ENCODE data around the gene ADCY3.
A peak's percentile ranks its signal among the peaks of the same experiment; 100 is the strongest.

Gene ADCY3
- 91.5 to 278 (median 178) reads per million in 17 experiments for total RNA-seq

DNA sequence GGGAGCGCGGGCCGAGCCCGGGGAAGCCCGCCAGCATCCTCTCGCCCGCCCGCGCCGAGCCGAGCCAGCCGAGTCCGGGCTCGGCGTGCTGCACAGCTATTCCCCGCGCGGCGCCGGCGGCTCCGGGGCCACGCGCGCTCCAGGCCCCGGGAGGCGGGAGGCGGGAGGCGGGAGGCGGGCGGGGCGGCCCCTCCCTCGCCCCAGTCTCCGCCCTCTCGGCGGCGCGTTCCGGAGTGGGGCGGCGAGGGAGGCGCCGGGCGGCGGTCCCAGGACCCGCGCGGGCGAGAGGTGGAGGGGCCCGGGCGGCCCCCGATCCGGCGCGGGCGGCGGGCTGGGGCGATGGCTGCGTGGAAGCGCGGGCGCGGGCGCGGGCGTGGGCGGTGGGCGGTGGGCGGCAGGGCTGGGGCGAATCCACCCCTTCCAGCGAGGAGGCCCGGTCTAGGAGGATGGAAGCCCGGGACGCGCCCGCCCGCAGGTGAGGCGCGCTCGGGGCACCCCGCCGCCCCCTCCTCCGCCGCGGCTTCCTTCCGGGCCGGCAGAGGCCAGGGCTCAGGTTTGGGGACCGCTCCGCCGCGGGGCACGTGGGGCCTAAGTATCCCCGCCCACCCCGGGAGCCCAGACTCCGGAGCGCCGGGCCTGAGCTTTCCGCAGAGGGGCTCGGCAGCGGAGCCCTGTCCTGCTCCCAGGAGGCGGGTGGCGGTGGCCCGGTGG is at the start of gene ADCY3:
ADCY3 (minus strand) TSS at position 140 of the 711 bp plus-strand sequence. CDS start 1,250 bp downstream, outside the sequence.
- DNase-seq = peak; percentile 56 to 79 (median 67)

DNA sequence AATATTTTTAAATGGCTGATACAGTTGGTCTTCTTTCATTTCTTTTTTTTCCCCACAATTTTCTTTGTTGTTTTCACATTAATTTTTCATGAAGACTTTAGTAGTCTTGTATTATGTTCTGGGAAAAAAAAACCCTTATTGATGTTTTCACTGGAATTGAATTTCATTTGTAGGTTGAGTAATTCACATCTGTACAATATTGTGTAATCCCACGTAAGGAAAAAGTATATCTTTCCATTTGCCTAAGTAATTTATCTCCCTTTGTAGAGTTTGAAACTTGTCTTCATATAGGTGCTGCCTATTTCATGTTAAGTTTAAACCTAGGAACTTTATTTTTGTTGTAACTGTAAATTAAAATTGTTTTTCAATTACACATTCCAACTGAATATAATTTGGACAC is 49.7 kb upstream of the ADCY3 start:
- DNase-seq = no peak

DNA sequence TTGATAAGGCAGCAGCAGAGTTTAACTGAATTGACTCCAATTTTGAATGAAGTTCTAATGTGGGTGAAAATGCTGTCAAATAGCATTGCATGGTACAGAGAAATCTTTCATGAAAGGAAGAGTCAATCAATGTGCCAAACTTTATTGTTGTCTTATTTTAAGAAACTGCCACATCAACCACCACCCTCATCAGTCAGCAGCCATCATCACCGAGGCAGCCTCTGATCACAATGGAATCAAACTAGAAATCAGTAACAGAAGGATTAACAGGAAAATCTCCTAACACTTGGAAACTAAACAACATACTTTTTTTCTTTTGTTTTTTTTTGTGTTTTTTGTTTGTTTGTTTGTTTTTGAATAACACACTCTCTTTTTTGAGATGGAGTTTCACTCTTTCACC is 41.9 kb upstream of the ADCY3 start:
- no peak for DNase-seq

DNA sequence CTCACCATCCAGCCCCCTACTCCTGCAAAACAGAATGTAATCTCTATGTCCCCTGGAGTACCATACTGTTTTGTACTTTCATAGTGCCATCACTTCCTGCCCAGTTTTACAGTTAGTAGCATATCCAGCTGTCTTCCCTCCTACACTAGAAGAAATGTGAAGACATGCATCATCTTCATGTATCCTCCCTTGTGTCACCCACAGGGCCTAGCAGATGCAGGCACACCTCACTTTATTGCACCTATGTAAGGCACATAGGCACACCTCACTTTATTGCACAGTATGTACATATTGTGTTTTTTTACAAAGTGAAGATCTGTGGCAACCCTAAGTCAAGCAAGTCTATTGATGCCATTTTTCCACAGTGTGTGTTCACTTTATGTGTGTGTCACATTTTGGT is 39.7 kb upstream of the ADCY3 start:
- DNase-seq = no peak

DNA sequence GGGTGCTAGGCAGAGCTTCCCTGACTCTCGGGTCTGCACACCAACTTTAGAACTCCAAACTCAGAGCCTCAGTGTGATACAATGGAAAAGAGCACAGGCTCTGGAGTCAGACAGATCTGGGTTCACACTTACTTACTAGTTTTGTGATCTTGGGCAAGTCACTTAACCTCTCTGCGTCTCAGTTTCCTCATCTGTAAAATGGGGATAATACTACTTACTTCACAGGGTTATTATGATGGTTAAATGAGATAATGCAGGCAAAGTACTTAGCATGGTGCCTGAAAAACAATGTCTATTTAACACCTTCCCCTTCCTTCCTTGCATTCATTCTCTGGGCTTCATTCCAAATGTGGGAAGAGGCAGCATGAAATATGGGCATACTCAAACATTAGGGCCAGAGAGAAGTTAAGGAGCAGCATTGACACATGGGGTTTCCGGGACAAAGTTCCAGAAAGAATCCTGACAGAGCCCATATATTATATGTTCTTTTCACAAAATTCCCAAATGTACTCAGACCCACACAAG is 38.4 kb upstream of the ADCY3 start:
- no peak for DNase-seq

DNA sequence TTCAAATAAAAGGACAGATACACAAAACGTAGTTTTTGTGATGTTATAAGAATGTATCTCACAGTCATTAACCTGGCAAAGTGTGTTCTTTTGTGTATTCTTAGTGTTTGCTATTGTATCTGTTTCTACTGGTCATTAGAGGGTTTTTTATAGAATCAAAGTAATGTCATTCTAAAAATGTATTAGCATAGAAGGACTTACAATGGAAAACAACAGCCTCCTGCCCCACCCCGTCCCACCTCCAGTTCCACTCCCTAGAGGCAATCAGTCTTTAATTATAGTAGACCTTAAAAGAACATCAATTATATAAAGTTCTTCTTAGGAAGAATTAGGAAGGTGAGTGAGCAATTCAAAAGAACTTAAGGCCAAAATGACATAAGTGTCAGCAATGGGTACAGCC is 37.9 kb upstream of the ADCY3 start:
- no peak for DNase-seq

DNA sequence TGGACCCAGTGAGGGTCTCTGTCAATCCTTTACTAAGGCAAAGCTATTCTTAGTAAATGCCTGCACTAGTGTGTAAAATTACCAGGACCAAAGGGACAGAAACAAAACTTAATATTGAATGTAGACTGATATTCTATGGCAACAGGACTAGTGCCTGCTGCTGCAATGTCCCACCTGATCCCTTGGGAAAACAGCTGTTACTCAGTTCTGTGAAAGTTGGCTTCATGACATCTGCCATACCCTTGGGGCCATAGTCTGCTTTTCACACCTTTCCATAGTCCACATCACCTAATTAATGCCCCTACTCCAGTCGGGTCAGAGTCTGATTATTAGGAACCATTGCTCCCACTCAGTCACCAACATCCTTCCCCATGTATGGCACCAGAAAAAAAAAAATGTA is 37.2 kb upstream of the ADCY3 start:
- DNase-seq = no peak

DNA sequence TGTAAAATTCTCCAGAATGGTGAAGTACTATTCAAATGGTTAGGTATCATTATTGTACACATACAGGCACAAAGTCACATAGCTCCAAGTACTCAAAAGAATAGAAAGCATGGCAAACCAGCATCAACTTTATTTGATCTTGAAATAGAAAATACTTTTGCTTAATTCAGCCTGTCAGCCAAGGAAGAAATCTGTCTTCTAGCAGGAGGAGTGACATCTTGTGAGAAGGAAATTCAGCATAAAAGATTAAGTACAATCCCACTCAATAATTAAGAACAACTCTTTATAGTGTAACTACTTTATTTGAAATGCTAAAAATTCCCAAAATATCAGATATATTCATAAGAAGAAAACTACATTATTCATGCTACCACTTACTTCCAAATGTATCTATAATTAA is 35.9 kb upstream of the ADCY3 start:
- no peak for DNase-seq

DNA sequence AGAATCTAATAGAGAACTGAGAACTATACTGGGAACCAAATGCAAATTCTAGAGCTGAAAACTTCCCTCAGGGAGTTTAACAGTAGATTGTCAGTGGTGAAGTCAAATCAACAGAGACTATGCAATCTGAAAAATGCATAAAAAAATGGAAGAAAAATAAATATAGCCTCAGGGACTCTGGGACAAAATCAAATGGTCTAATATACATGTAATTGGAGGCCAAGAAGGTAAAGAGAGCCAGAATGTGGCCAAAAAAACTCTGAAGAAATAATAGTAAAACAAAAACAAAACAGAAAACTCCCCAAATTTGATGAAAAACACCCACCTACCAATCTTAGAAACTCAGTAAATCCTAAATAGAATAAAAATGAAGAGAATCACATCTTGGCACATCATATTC is 35.2 kb upstream of the ADCY3 start:
- DNase-seq = no peak

DNA sequence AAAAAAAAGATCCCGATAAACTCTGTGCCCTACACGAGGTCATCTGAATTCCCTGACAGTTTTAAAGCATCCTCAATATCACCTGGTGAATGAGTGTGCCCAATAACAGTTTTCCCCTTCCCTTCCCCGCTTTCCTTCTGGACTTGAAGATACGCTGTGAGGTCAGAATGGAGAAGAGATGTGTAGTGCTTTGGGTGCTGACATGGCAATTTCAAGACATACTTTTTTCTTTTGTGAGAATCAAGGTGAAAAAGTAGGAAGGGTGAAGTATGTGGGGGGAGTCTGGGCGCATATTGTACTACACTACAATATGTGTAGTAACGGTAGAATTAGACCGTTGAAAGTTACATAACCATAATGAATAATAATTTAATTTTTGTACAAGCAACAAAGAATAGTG is 30.1 kb upstream of the ADCY3 start:
- DNase-seq = no peak

DNA sequence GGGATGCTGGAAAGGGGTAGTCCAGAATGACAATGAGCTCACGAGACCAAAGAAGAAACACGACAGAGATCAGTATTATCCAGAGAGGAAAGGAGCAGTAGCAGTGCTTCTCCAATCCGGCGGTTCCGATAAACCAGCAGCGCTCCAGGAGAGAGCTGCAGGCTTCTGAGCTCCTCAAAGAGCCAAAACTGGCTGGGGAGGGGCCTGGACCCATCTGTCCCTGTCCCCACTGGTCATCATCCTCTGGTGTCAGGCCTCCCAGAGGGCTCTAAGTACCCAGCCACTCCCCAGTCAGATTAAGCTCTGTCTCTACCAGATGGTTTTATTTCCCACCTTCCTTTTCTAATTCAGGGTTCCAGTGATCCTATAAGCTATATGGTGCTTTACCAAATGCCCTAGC is 28.5 kb upstream of the ADCY3 start:
- no peak for DNase-seq

DNA sequence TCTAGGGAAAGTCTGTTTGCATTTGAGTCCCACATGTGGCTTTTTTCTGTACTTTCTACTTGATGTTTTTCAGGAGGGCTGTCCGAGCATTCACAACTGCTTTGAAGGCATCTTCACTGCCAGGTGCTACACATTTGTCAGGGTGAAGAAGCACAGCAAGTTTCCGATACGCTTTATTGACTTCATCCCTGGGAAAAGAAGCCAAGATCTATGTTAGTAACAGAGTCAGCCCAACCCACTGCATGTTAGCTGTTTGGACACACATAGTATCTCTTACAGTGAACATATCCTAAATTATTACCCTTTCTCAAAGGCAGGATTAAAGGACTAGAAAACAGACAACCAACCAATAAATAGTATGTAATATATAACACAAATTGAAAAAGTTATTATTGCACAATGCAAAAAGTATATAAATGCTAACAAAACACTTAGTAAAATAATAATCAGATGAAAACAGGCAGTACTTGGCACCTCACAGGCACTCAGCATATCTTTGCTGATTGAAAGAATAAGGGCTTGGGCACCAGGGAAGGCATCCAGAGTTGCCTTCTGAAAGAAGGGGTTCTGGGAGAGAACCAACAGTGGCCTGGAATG is 27.6 kb upstream of the ADCY3 start:
- DNase-seq = no peak

DNA sequence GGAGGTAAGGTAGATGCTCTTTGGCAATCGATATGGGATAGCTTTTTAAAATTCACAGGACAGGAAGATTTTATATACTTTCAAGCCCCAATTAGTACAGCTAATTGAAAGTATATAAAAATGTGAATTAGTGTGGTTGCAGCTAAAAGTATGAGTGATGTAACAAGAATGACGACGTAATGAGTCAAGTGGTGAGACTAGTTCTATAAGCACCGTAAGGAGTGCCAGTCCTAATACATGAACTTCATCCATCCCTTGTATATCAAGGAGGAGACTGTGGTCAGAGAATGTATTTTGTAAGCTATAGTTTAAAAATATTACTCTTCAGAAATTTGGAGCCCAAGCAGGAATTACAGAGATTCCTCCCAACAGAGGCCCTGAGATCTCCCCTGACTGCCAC is 25.9 kb upstream of the ADCY3 start:
- no peak for DNase-seq

DNA sequence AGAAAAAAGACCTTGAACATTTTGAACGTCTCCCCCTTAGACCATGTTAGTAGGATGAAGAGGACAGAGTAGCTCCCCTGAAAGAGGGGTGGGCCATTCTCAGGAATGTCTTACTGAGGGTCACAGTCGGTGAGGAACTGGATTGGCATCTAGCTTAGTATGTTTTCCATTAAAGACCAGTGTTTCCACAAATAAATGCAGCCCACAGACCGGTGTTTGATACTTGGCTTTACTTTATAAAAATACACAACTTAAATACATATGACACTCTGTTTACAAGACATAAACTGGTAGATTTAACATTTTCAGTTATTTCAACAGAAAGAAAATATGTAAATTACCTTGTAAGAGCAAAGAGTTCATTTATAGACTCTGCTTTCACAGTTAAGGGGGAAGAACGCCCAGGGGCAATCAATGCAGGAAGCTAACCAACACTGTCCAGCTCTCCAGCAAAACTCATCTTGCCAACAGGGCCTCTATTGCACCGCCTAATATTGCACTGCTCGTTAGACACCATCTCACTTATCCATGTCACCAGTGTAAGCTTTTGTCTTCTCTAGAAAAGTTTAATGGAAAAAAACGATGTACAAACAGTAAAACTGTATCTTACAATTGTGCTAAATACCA is 23.5 kb upstream of the ADCY3 start:
- no peak for DNase-seq

DNA sequence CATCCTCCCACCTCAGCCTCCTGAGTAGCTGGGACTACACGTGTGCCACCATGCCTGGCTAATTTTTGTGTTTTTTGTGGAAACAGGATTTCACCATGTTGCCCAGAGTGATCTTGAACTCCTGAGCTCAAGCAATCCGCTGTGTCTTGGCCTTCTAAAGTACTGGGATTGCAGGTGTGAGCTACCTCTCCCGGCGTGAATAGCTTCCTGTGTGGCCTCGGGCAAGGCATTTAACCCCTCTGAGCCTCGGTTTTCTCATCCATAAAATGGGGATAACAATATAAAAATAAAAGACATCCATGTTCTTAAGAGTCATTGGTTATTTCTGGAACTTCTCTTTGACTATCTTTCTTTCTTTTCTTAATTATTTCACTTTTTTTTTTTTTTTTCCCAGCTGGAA is 19.3 kb upstream of the ADCY3 start:
- DNase-seq = no peak

DNA sequence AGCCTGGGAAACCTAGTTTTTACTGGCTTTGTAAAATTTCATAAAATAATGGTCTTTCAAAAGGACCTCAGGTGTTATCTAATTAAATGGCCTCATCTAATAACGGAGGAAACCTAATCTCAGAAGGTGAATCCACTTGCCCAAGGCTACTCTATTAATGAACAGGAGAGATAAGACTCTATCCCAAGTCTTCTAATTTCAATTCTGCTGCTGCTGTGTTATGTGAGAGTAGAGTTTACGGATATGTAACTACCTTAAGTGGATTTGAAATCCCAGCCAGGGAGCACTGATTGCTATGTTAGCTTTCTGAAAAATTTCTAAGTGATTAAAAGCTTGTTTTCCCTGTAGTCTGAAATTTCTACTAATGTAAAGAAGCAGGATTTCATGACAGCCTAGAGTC is 17.2 kb upstream of the ADCY3 start:
- no peak for DNase-seq

DNA sequence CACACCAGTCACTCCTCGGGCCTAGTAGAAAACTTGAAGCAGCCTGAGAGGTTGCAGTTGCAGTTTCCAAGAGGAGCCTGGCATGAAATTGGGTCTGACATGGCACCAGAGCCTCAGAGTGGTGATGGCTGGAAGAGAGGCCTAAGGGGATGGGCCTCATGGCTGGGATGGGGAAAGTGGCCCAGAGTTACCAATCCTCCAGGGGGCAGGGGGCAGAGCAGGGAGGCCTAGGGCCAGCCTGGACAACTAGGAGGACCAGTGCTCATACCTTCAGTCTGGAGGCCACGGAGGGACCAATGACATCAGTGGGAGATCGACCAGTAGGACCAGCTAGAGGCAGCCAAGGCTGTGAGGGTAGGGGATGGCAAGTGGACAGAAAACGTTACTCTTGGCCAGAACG is 15.1 kb upstream of the ADCY3 start:
- DNase-seq = no peak

DNA sequence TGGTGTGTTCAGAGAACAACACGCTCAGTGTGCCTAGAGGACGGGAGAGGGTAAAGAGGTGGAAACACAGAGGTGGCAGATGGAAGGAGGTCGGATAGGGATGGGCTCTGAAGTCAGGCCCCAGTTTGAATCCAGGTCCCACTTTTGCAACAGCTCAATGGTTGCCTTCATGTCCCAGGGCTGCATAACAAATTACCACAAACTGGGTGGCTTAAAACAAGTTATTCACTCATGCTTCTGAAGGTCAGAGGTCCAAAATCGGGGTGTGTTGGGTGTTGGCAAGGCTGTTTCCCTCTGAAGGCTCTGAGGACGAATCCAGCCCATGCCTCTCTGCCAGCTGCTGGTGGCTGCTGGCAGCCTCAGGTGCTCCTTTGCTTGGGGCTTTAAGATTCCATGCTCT is 12.7 kb upstream of the ADCY3 start:
- DNase-seq = no peak

DNA sequence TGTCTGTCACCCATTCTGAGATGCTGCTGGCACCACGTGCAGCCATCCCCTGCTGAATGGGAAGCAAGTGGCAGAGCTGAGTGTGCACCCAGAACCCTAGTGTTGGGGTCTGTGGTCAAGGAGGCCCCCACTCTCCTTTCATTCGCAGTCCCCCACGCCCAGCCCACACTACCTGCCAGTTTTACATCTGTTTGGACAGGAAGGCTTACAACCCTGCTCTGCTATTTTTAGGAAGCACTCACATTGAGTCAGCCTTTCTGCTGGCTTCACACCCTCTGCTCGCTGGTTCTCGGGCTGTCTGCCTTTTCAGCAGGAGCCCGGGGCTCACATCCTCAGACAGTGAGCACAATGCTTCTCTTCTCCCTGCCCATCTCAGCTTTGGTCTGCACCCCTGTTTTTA is 10.7 kb upstream of the ADCY3 start:
- DNase-seq = peak; percentile 29 to 48 (median 40)

DNA sequence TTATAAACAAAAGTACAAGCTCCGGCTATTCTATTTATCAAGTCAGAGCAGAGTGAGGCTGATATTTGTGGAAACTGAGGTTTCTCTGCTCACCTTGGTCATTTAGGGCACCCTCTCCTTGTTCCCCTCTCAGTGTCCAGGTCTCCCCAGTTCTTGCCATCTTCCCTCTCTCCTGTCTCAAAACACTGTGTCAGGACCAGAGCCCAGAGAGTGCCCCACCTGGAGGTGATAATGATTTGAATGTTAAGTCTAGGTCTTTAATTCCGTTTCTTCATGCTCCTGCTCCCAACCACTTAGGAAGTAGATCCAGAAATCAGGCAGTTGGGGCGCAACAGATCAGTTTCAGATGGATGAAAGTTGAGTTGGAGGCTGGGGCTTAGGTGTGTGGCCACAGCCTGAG is 9.2 kb upstream of the ADCY3 start:
- DNase-seq = no peak

DNA sequence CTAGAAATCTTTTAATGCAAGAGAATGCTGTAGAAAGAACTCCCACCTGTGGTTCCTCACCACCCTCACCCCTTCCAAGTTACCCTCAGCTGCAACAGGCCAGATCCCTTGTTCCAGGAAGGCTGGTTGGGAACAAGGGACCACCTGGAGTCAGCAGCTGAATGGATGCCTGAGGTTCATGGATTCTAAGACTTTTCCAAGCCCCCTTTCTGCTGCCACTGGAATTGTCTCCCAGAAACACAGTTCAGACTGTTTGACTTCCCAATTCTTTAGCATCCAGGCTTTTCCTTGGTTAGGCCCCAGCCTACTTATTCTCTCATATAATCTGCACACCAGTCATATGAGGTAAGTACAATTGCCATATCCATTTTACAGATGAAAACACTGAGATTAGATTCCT is 8.0 kb upstream of the ADCY3 start:
- DNase-seq = no peak

DNA sequence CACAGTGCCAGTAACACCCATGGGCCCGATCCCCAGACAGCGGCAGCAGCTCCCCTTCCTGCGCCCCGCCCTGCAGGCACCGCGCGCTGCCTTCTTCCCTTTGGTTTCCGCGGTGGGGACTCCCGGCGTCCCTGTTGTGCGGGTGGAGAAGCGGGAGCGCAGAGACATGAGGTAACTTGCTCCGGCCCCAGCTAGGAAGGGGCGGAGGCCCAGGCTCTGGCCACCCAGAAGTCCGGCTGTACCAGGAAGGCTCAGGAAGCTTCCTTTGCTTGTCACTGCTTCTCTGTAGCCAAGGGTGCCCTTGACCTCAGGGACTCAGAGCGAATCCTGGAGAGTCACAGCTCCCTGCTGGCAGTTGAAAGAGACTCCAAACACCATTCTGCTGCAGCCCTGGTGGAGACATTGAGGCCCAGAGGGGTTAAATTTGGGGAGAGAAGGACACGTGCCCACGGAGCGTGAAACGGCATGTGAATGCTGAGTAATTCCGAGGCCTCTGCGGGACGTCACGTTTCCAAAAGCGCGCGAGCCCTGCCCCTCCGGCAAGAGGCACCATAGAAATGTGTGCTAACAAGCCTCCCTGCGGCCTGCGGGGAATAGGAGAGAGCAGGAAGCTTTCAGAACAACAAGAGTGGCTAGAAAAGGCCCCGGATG is 6.7 kb upstream of the ADCY3 start:
- DNase-seq = peak; percentile 47 to 72 (median 56)

DNA sequence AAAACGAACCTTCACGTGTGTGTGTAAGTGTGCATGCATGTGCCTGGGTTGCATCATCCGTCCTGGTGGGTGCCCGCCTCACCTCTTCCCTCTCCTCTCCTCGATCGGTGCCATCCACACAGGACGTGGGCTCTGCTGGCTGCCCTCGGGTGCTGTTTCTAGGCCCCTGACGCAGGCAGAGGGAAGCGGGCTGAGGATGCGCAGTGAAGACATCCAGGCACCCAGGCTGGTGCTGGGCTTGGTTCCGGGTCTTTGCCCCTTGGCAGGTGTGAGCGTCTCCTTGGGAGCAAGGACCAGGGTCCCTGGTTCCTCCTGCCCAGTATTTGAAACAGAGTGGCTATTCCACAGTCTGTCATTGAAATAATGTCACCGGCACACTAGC is 6.2 kb upstream of the ADCY3 start:
- peak in 1 of 4 experiments; percentile 9 for DNase-seq

DNA sequence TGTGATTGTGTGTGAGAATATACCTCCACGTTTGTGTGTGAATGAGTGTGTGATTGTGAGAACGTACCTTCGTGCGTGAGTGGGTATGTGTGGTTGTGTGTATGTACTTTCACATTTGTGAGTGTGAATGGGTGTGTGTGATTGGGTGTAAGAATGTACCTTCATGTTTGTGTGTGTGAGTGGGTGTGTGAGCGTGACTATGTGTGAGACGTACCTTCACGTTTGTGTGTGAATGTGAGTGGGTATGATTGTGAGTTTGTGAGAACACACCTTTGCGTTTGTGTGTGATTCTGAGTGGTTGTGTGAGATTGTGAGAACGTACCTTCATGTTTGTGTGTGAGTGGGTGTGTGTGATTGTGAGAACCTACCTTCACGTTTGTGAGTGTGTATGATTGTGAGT is 5.8 kb upstream of the ADCY3 start:
- no peak for DNase-seq

Measured in suppressor macrophage (primary cell).